ENCODE measurements around the gene PYGO2.

PYGO2 gene

DNA sequence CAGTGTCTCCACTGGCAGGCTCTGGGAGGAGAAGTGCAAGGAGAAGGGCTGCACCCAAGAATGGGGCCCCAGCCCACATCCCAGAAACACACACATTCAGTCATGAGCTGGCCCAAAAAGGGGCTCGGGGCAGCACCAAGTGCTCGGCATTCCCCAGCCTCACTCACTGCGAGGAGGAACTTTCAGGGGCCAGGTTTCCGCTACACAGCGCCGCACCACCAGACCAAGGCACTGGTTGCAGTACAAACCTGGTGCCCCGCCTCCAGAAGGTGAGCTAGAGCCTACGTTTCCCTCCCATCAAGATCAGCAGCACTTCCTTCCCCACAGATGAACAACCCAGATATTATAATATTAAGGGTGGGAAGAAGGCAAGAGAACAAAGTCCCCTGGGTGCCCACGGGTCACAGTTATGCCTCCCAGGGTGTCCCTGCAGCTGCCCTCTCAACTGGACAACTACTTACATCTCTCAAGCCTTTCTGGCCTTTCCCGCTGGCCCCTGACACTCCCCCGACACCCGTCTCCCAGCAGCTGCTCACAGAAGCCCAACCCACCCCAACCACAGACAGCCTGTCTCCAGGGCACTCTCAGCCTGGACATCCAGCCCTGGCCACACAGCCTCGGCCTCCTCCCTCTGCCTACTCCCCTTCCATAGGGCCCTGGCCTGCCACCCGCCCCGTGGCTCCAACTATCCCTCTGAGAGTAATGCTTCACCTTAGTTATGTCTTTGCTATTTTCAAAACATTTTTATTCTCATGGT, 9.5 kb downstream of the PYGO2 start:
- peak; percentile 44 for ATAC-seq
- Mint-ChIP-seq H3K27me3 (no peaks in the 10 kb centered on the region), H3K4me3 (peak overlapping the region; percentile 60), H3K4me1 (peaks cover 66% of the 10 kb centered on the region), H3K27ac (peak overlapping the region; percentile 91), H3K36me3 (peaks cover 17% of the 10 kb centered on the region), H3K9me3 (no peaks in the 10 kb centered on the region)

DNA sequence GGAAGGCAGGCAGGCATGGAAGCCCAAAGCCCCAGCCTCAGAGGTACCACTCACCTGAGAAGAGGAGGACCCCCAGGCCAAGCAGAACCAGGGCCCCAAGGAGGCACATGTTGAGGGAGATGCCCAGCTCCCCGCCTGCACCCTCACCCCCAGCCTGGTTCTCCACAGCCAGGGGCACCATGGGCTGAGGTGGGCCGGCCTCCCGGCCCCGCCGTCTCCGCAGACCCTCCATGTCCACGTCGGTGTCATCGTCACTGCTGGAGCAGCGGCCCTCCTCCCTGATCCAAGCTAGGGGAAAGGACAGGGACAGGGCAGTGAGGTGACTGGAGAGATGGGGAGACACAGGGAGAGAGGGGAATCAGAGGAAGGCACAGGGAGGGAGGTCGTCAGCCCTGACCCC, 13.5 kb downstream of the PYGO2 start:
- Mint-ChIP-seq H3K4me1 (peaks cover 57% of the 10 kb centered on the region), H3K27me3 (no peaks in the 10 kb centered on the region), H3K36me3 (peaks cover 28% of the 10 kb centered on the region), H3K4me3 (no peak overlapping the region), H3K9me3 (no peaks in the 10 kb centered on the region), H3K27ac (no peak overlapping the region)
- ATAC-seq: no peak

DNA sequence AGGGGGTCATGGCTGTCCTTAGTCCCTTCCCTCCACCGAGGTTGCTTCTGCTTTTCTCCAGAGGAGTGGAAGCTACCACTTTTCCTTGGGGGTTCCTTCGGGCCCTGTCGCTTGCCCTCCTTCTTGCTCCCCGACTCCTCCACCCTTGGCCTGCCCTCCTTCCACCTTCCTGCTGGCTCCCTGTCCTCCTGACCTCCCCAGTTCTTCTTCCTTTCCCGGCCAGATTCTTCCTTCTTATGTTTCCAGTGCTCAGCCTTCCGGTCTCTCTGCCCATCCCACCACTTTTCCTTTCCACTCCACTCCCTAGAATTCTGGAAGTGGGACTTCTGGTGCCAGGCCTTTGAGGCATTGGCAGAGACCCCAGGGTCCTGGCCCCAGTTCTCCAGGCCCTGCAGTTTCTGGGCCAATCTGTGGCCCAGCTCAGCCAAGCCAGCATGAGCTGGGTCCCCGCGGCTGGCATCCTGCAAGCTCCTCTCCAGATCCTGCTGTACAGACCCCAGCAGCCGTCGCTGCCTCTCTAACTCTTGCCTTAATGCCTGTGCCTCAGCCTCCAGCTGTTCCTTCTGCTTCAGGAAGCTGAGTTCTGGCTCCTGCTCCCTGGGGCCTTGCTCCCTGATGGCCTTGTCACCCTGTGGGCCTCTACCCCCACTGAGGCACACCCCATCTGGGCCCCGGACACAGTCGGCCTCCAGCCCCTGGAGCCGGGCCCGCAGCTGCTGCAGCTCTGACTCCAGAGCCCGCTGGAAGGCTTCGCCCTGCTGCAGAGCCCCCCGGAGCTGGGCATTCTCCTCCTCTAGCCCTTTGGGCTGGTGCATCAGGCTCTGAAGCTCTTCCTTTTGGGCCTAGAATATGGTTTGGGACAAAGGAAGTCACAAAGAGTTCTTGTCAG, 15.4 kb downstream of the PYGO2 start:
- Mint-ChIP-seq H3K27ac (peak overlapping the region; percentile 64), H3K4me3 (no peak overlapping the region), H3K36me3 (peaks cover 28% of the 10 kb centered on the region), H3K4me1 (peaks cover 57% of the 10 kb centered on the region), H3K9me3 (no peaks in the 10 kb centered on the region), H3K27me3 (no peaks in the 10 kb centered on the region)
- no peak for ATAC-seq

DNA sequence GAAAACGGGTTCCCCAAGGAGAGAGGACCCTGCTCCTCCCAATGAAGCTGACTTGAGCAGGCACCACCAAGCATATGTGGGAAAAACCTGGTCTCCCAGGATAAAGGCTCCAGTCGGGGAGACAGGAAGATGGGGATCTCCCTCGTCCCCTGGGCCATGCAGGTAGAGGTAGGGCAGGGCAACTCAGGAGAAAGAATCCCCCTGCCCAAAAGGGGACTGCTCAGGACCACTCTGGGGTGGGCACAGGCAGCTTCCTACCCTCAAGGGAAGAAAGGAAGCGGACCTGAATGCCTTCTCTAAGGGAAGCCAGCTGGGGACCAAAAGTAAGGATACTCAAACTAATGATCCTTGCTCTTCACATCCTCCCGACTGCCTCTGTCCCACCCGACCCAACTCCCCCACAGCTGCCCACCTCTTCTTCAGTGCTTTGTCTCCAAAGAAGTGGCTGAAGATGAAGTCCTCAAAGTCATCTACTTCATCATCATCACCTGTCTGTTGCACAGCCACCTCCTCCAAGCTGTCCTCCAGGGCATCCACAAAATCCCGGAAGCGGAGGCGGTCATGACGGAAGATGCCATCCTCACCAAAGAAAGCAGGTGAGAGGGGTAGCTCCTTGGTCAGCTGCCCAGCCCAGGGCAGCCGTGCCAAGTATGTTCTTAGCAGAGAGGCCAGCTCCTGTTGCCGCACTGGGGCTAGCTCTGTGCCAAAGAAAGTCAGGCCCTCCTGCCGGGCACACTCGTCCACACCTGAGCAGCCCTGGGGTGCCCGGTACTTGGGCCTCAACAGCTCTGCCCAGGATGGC, 16.2 kb downstream of the PYGO2 start:
- no peaks in the 10 kb centered on the region for H3K9me3 Mint-ChIP-seq
- H3K27ac Mint-ChIP-seq: peak overlapping the region; percentile 77
- no peak for ATAC-seq
- H3K27me3 Mint-ChIP-seq: no peaks in the 10 kb centered on the region
- peaks cover 57% of the 10 kb centered on the region for H3K4me1 Mint-ChIP-seq
- no peak overlapping the region for H3K4me3 Mint-ChIP-seq
- H3K36me3 Mint-ChIP-seq: peaks cover 22% of the 10 kb centered on the region

DNA sequence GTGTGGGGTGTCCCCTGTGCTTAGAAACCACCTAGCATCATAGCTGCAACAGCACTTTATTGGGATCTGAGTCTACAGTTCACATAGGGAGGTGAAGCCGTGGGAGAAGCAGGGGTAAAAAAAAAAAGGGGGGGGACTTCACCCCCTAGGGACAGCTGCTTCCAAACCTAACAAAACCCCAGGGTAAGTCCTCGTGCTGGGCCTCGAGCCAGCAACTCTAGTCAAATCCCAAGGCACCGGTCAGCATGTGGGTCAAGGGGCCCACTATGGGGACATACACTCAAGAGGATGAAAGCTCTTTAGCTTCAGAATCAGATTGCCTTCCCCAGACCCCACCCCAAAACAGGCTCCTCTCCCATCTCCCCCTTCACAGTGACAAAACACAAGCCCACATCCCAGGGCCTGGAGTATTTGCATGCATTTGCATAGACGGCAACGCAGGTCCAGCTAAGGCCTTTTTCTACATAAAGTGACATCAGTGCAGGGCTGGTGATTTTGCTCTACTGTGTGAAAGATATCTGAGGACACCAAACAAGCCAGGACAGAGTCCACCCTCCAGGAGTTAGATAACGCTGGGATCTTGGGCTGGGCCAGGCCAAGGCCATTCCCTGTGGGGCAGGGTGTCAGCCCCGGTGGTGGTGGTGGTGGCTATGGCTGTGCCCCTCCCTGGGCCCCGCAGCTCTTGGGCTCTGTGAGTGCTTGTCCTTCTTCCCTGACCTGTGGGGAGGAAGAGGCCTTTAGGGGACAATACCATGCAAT, 17.0 kb downstream of the PYGO2 start:
- Mint-ChIP-seq H3K36me3 (peaks cover 21% of the 10 kb centered on the region), H3K27me3 (no peaks in the 10 kb centered on the region), H3K4me3 (peak overlapping the region; percentile 0), H3K9me3 (no peaks in the 10 kb centered on the region), H3K4me1 (peaks cover 62% of the 10 kb centered on the region), H3K27ac (peak overlapping the region; percentile 77)
- ATAC-seq: no peak

DNA sequence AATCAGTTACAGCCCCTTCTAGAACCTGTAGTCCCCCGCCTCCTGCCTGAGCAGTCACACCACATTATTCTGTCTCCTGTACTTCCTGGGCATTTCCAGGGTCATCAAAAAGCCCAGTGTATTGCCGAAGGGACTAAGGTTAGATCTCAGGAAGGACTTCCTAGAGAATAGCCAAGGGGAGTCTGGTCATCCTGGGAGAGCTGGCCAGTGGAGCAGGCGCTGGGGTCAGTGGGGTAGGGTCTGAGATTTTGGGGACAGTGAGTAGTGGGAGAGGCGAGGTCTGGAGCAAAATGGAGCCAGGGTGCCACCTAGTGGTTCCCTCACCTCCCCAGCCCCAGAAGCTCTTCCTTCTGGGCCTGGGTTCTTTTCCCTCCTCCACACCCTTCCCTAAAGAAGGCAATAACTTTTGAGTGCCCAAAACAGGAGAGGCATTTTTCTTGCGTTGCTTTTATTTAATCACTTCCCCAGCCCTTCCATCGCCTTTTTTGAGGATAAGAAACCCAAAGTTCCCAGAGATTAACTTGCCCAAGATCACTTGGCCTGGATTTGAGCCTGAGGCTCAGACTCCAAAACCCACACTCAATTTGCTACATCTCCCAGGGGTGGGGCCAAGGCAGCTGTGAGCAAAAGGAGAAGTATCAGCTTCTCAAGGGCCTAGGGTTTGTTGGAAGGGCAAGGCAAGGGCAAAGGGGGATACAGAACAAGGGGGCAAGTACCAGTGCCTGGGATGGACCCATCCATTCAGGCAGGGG, 17.8 kb downstream of the PYGO2 start:
- Mint-ChIP-seq H3K36me3 (peaks cover 20% of the 10 kb centered on the region), H3K4me1 (peaks cover 68% of the 10 kb centered on the region), H3K27me3 (no peaks in the 10 kb centered on the region), H3K9me3 (no peaks in the 10 kb centered on the region), H3K27ac (peak overlapping the region; percentile 77), H3K4me3 (peak overlapping the region; percentile 0)
- ATAC-seq: no peak

DNA sequence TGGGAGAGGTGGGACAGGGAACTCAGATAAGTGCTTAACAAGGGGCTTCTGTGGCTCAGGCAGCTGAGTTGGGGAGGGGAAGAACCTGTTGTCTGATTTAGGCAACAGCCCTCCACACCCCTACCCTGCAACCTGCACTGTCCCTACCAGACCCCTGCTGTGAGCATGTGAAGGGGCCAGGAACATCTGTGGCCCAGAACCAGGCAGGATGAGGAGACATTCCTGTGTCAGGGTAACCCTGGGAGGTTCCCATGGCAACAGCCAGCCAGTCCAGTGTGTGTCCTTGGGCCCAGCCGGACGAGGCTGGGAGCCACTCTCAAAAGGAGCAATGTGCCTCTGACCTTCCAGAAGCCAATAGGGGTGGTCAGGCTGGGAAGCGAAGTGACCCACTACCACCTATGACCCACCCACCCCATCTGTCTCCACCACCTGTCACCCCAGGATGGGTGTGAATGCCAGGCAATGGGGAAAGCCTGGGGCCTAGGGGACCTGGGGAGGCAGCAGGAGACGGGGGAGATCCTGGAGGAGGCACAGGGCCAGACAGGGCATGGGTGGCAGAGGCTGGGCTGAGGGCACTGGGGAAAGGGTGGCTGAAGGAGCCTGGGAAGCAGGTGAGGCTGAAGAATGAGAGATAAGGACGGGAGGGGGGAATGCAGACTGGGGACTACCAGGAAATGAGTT, 20.1 kb downstream of the PYGO2 start:
- no peak overlapping the region for H3K4me3 Mint-ChIP-seq
- H3K4me1 Mint-ChIP-seq: peaks cover 83% of the 10 kb centered on the region
- no peaks in the 10 kb centered on the region for H3K27me3 Mint-ChIP-seq
- peak overlapping the region; percentile 77 for H3K27ac Mint-ChIP-seq
- no peaks in the 10 kb centered on the region for H3K9me3 Mint-ChIP-seq
- H3K36me3 Mint-ChIP-seq: peaks cover 8% of the 10 kb centered on the region
- ATAC-seq: no peak

DNA sequence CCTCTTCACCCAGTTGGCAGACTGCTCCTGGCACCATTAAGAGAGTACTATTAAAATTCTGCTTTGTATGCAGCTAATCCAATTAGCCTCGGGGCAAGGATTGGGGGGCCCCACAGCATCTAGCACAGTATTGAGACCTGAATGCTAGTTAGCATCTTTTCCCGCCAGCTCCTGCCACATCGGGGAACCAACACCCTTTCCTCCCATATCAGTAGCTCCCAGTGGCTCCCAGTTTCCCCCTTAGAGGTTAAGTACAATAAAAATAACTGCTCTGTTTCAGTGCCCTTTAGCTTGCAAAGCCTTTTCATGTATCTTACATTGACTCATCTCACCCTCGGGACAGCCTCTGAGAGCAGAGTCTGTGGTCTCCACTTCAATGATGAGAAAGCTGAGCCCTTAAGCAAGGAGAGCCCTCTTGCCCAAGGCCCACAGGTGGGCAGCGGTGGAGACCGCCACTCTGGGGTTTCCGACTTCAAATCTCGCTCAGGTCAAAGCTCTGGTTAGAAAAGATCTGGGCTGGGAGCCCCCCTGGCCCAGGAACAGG, 20.9 kb downstream of the PYGO2 start:
- Mint-ChIP-seq H3K9me3 (no peaks in the 10 kb centered on the region), H3K4me1 (peaks cover 79% of the 10 kb centered on the region), H3K27me3 (no peaks in the 10 kb centered on the region), H3K4me3 (peak overlapping the region; percentile 22), H3K27ac (peak overlapping the region; percentile 77), H3K36me3 (peaks cover under 1% of the 10 kb centered on the region)
- ATAC-seq: no peak

DNA sequence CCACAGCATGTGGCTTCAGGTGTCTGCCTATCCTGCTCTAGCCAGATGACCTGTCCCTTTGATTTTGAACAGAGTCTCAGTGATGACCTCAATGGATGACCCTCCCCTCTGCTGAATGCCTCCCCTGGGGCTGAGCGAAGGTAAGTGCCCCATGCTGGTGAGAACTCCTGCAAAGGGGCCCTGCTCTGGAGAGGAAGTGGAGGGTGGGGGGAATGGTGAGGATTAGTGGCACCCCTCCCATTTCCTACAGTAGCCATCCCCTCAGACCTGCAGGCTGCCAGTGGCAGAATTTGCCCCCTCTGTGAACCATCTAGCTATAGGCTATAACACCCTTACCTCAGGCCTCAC, 21.4 kb downstream of the PYGO2 start:
- Mint-ChIP-seq H3K36me3 (no peaks in the 10 kb centered on the region), H3K9me3 (no peaks in the 10 kb centered on the region), H3K27ac (peak overlapping the region; percentile 77), H3K4me1 (peaks cover 82% of the 10 kb centered on the region), H3K4me3 (peak overlapping the region; percentile 28), H3K27me3 (no peaks in the 10 kb centered on the region)
- no peak for ATAC-seq

DNA sequence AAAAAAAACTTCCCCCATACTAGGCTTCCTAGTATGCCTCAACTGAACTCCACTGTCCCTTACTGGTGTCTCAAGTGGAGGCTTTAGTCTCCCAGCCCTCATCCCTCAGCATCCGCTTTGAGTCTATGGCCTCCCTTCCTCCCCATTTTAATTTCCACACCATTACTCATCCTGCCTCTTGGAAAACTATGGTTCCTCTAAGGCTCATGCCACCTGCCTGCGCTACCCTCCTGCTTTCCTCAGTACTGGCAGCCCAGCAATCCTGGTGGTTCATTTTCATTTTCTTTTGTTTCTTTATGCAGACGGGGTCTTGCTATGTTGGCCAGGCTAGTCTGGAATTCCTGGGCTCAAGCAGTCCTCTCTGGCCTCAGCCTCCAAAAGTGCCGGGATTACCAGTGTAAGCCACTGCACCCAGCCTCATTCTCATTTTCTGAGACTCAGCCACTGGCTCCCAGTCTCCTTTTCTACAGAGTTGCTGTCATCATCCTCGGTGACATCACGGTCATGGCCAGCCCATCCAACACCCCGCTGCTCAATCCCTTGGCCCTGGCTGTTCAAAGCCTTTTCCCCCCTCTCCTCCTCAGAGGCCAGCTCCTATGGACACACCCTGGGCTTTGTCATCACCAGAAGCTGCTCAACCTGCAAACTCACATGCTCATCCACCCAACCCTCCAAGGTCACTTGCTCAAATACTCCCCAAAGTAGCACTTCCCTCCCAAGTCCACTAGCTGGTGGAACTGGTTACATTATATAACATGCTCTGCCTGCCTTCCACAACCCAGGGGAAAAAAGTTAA, 22.8 kb downstream of the PYGO2 start:
- H3K4me3 Mint-ChIP-seq: peak overlapping the region; percentile 22
- no peaks in the 10 kb centered on the region for H3K9me3 Mint-ChIP-seq
- peak overlapping the region; percentile 99 for H3K27ac Mint-ChIP-seq
- no peaks in the 10 kb centered on the region for H3K36me3 Mint-ChIP-seq
- ATAC-seq: no peak
- H3K4me1 Mint-ChIP-seq: peaks cover 72% of the 10 kb centered on the region
- H3K27me3 Mint-ChIP-seq: no peaks in the 10 kb centered on the region

DNA sequence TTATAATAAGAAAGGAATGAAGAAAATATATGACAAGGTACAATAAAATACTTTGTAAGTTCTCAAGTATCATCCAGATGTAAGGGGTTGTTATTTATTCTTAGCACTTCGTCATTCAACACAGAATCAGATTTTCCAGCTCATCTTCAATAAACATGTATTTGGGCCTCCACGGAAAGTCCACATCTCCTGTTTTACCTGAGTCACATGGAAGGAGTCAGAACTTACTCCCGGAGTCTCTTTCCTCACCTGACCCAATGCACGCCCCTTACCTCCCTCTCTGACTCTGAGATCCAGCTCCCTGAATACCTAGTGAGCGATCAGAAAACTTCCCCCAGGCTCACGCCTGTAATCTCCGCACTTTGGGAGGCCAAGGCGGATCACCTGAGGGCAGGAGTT, 23.6 kb downstream of the PYGO2 start:
- Mint-ChIP-seq H3K27me3 (no peaks in the 10 kb centered on the region), H3K9me3 (no peaks in the 10 kb centered on the region), H3K27ac (peak overlapping the region; percentile 99), H3K36me3 (no peaks in the 10 kb centered on the region), H3K4me3 (peak overlapping the region; percentile 85), H3K4me1 (peaks cover 64% of the 10 kb centered on the region)
- ATAC-seq: no peak

DNA sequence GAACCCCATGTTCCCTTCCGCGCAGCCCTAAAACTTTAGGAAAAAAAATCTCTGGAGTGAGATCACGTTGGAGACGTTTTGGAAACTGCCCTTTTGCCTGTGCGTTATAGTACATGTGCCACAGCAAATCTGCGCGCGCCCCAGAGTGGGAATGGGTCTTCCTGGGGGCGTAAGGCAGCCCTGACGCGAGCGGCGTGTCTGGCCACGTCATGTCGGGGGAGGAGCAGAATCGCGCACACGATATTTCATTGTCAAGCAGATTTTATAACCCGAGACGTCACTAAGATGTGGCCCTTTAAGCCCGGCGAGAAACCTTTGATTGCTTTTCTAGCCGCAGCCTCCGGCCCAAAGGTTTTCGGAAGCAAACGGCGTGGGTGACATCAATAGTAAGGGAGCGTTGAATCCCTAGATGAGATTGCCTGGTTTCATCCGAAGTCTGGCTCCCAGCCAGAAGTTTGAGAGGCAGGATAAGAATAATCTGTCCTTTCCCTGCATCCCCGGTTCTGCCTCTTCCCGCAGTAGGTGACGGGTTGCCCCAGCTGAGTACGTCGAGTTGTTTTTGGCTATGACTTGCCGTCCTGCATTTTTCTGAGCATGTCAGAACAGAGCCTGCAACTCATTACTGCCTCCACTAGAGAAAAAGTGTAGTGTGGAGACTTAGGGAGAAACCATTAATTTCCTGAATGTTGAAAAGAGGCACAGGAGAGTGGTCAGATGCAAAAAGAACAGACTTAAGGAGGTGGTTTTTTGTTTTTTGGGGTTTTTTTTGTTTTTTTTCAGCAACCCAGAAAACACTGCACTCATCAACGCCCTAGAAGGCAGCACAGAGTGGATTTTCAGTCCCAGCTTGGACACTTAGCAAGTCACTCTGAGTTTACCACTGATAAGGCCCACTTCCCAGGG, 24.2 kb downstream of the PYGO2 start:
- H3K9me3 Mint-ChIP-seq: no peaks in the 10 kb centered on the region
- peak overlapping the region; percentile 85 for H3K4me3 Mint-ChIP-seq
- no peaks in the 10 kb centered on the region for H3K36me3 Mint-ChIP-seq
- peak; percentile 90 for ATAC-seq
- no peaks in the 10 kb centered on the region for H3K27me3 Mint-ChIP-seq
- peaks cover 57% of the 10 kb centered on the region for H3K4me1 Mint-ChIP-seq
- peak overlapping the region; percentile 99 for H3K27ac Mint-ChIP-seq

Data from stimulated activated memory B cell treated with anti-CD40 and anti-IgM and Interleukin-4, amounts not matched to agents 10 μg/mL and 1 μg/mL and 100 μg/mL, for 72 hours (primary cell).